ENCODE measurements around the gene PPP4C. TPM values are rescaled to one million over a fixed set of nuclear protein-coding genes. Genes with fewer than 3 reads are reported as not detected.

PPP4C gene
- total RNA-seq, 1 experiment from 2014 or later: 134 TPM

- Histone ChIP-seq H3K9me3 (no peaks in the 10 kb centered on the region), H3K27me3 (replicated peaks; ENCODE audit: control insufficient read depth, insufficient read depth, low read length) (no peaks in the 10 kb centered on the region), H3K36me3 (ENCODE audit: control insufficient read depth, insufficient read depth, low read length) (peaks cover 15% of the 10 kb centered on the region), H3K4me3 (ENCODE audit: low read depth, low read length) (no peak overlapping the region), H3K4me1 (peaks cover 4% of the 10 kb centered on the region; the same call in 1 of the 2 replicates)
- intact Hi-C loops (cut with micrococcal nuclease; ENCODE audit: unreplicated experiment): loop anchor here (5.0 to 10.0 kb wide), 2 partner anchors 336 to 1097 kb away; partner anchors contain the start of genes SPNS1 and ZNF771
- peak; percentile 48 to 60 for TF ChIP-seq CTCF (IDR thresholded peaks at IDR 0.05; ENCODE audit: insufficient read depth in 1 of 2, low read depth in 1 of 2, low read length in 1 of 2, severe bottlenecking in 1 of 2, unreplicated experiment in 1 of 2)
- POLR2A ChIA-PET: no interaction called here
- no peak overlapping the region for H3K27ac Mint-ChIP-seq (ENCODE audit: unreplicated experiment)
- H3K36me3 Mint-ChIP-seq (ENCODE audit: insufficient read depth, unreplicated experiment): peaks cover 81% of the 10 kb centered on the region
- BruUV-seq (replicated peaks): no TSS peak
- H3K9me3 Mint-ChIP-seq (ENCODE audit: unreplicated experiment): no peaks in the 10 kb centered on the region
- no peaks in the 10 kb centered on the region for H3K27me3 Mint-ChIP-seq (ENCODE audit: insufficient read depth, unreplicated experiment)
- H3K4me1 Mint-ChIP-seq (ENCODE audit: low read depth, unreplicated experiment): peaks cover 13% of the 10 kb centered on the region
- peak in 1 of 2 experiments; percentile 65 for DNase-seq
- CTCF ChIA-PET: no interaction called here
- no peak overlapping the region for H3K4me3 Mint-ChIP-seq (ENCODE audit: unreplicated experiment)
Measured at GRCh38 chr16:30068750-30069610, 6.8 kb upstream of the PPP4C start.

- peaks cover 13% of the 10 kb centered on the region for H3K4me1 Mint-ChIP-seq (ENCODE audit: low read depth, unreplicated experiment)
- no peak for TF ChIP-seq CTCF (IDR thresholded peaks at IDR 0.05; ENCODE audit: insufficient read depth in 1 of 2, low read depth in 1 of 2, low read length in 1 of 2, severe bottlenecking in 1 of 2, unreplicated experiment in 1 of 2)
- no peak overlapping the region for H3K4me3 ChIP-seq (ENCODE audit: low read depth, low read length)
- TSS peak; percentile 3 for BruUV-seq (replicated peaks)
- H3K27me3 ChIP-seq (replicated peaks; ENCODE audit: control insufficient read depth, insufficient read depth, low read length): no peaks in the 10 kb centered on the region
- no peak overlapping the region for H3K27ac Mint-ChIP-seq (ENCODE audit: unreplicated experiment)
- no peak overlapping the region for H3K4me3 Mint-ChIP-seq (ENCODE audit: unreplicated experiment)
- peaks cover 4% of the 10 kb centered on the region; the same call in 1 of the 2 replicates for H3K4me1 ChIP-seq
- intact Hi-C loops (cut with micrococcal nuclease; ENCODE audit: unreplicated experiment): loop anchor here (5.0 to 10.0 kb wide), 2 partner anchors 335 to 1098 kb away; partner anchors contain the start of genes SPNS1 and ZNF771
- H3K9me3 ChIP-seq: no peaks in the 10 kb centered on the region
- peaks cover 15% of the 10 kb centered on the region for H3K36me3 ChIP-seq (ENCODE audit: control insufficient read depth, insufficient read depth, low read length)
- no peaks in the 10 kb centered on the region for H3K27me3 Mint-ChIP-seq (ENCODE audit: insufficient read depth, unreplicated experiment)
- CTCF ChIA-PET: no interaction called here
- no peaks in the 10 kb centered on the region for H3K9me3 Mint-ChIP-seq (ENCODE audit: unreplicated experiment)
- peaks cover 79% of the 10 kb centered on the region for H3K36me3 Mint-ChIP-seq (ENCODE audit: insufficient read depth, unreplicated experiment)
- no peak for DNase-seq
- POLR2A ChIA-PET: interaction anchor here (0.8 kb wide), 1 partner anchor 11 kb away, joined by 3 read pairs; no protein-coding TSS in a partner anchor
Measured at GRCh38 chr16:30069611-30070462, 6.0 kb upstream of the PPP4C start.

GRCh38 chr16:30070490-30070889, 5.3 kb upstream of the PPP4C start:
- Mint-ChIP-seq H3K27ac (ENCODE audit: unreplicated experiment) (no peak overlapping the region), H3K9me3 (ENCODE audit: unreplicated experiment) (no peaks in the 10 kb centered on the region), H3K27me3 (ENCODE audit: insufficient read depth, unreplicated experiment) (no peaks in the 10 kb centered on the region), H3K4me1 (ENCODE audit: low read depth, unreplicated experiment) (peaks cover 13% of the 10 kb centered on the region), H3K36me3 (ENCODE audit: insufficient read depth, unreplicated experiment) (peaks cover 76% of the 10 kb centered on the region), H3K4me3 (ENCODE audit: unreplicated experiment) (no peak overlapping the region)
- TF ChIP-seq CTCF (IDR thresholded peaks at IDR 0.05; ENCODE audit: insufficient read depth in 1 of 2, low read depth in 1 of 2, low read length in 1 of 2, severe bottlenecking in 1 of 2, unreplicated experiment in 1 of 2): no peak
- no peaks in the 10 kb centered on the region for H3K27me3 ChIP-seq (replicated peaks; ENCODE audit: control insufficient read depth, insufficient read depth, low read length)
- intact Hi-C loops (cut with micrococcal nuclease; ENCODE audit: unreplicated experiment): no loop called here
- POLR2A ChIA-PET: interaction anchor here (0.8 kb wide), 1 partner anchor 10 kb away, joined by 3 read pairs; no protein-coding TSS in a partner anchor
- peaks cover 4% of the 10 kb centered on the region; the same call in 1 of the 2 replicates for H3K4me1 ChIP-seq
- H3K36me3 ChIP-seq (ENCODE audit: control insufficient read depth, insufficient read depth, low read length): peaks cover 15% of the 10 kb centered on the region
- DNase-seq: no peak
- BruUV-seq (replicated peaks): no TSS peak
- no peak overlapping the region for H3K4me3 ChIP-seq (ENCODE audit: low read depth, low read length)
- CTCF ChIA-PET: no interaction called here
- H3K9me3 ChIP-seq: no peaks in the 10 kb centered on the region

All from Caco-2 (cell line).